ES-I3 (cell line): ENCODE results near the gene HEXIM1.

Experiments used
- H3K36me3 ChIP-seq: 2 replicates; pipeline ENCODE4 v1.6.1; 2013; ENCODE audit warnings: mild to moderate bottlenecking, low read length, control low read depth, moderate library complexity; ENCODE audit not compliant: insufficient read depth
- H3K4me1 ChIP-seq: 2 replicates; pipeline ENCODE4 v1.6.1; 2013; ENCODE audit warnings: mild to moderate bottlenecking, control low read depth, low read length; ENCODE audit not compliant: insufficient read depth
- H3K9ac ChIP-seq: 2 replicates; pipeline ENCODE4 v1.6.1; 2013; ENCODE audit warnings: low read depth, mild to moderate bottlenecking, low read length, moderate library complexity
- H3K9me3 ChIP-seq: 2 replicates; pipeline ENCODE4 v1.6.1; 2013; ENCODE audit warnings: mild to moderate bottlenecking, low read length, moderate library complexity; ENCODE audit not compliant: control insufficient read depth, insufficient read depth

The HEXIM1 gene, protein sequence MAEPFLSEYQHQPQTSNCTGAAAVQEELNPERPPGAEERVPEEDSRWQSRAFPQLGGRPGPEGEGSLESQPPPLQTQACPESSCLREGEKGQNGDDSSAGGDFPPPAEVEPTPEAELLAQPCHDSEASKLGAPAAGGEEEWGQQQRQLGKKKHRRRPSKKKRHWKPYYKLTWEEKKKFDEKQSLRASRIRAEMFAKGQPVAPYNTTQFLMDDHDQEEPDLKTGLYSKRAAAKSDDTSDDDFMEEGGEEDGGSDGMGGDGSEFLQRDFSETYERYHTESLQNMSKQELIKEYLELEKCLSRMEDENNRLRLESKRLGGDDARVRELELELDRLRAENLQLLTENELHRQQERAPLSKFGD

DNA sequence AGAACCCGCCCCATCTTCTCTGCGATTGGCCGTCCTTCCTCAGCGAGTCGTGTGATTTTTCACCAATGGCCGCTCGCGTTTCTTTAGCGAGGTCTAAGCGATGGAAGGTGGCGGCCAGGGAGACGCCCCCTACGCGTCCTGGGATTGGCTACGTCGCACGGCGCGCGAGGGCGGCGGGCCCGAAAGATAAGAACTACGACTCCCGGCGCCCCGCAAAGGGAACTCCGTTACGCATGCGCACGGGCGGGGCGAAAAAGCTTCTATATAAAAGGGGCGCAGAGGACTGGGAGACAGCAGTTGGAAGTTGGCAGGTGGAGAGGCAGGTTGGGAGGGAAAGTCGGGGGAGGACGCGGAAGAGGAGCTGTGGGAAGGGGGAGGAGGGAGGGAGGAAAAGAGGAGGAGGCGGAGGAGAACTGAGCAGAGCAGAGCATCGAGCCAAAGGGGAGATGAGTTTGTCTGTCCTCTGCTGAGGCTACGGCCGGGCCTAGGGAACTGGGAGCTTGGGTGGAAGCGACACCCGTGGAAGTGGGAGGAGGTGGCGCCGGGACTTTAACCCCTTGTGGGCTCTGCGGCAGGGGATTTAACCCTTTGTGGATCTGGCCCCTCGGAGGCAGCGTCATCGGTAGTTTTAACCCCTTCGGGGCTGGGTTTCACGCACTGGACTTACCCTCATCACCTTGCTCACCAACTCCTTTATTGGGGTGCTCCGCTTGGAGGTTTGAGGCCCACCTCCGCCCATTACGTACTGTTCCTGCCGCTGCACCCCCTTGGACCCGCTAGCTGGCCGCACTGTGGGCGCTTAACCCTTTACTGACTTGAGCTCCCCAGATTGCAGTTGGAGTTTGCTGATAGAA, at the start of gene HEXIM1:
Gene HEXIM1 (plus strand): TSS at position 293 of the 854 bp plus-strand sequence. CDS start 716 bp downstream, outside the sequence.
- H3K9ac ChIP-seq, result peak within 1 kb of the TSS; percentile 91
- H3K36me3 ChIP-seq, result no peaks in the 10 kb centered on the region
- no peaks in the 10 kb centered on the region for H3K9me3 ChIP-seq
- H3K4me1 ChIP-seq, result peaks cover 8% of the 10 kb centered on the region

DNA sequence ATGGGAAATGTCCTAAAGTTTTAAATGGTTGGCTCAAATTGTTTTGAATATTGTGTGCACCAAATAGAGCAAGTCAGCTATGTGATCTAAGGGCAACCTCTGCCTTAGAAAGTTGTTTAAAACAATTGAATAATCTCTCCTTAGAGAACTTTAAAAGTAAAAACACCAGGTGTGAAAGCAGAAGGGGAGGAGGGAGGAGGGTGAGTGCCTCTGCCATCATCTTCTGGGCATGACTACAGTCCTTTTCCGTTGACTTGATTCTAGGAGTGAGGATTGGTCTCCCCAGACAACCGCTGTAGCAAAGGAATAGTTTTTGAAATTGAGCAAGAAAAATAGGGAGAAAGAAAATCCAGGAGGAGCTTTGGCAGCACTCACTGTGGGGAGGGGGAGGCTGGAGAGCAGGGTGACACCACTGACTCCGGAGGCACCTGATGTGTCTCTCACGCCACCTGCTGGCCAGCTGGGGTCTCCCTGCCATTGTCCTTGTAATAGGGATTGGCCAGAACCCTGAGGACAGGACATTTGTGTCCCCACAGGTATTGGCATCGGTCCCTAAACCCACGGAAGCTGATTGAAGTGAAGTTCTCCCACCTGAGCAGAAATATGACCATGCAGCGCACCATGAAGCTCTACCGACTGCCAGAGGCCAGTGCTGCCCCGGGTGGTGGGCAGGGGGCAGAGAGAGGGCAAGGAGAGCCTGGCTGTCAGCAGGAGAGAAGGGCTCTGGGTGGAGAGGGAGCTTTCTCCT, 49.2 kb upstream of the HEXIM1 start:
- Histone ChIP-seq H3K4me1 (no peaks in the 10 kb centered on the region), H3K9ac (no peak overlapping the region), H3K36me3 (peaks cover 67% of the 10 kb centered on the region), H3K9me3 (no peaks in the 10 kb centered on the region)

DNA sequence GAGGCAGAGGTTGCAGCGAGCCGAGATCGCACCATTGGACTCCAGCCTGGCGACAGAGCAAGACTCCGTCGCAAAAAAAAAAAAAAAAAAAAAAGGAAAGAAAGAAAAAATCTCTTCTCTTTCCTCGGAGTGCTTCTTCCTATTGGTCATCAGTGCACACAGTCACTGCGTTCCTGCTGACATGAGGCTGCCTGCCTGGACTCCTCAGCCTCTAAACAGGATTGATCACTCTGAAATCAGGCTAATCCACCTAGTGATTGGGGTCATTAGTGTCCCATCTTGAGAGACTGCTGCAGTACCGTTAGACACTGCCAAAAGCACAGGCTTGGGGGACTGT, 46.8 kb upstream of the HEXIM1 start:
- Histone ChIP-seq H3K4me1 (no peaks in the 10 kb centered on the region), H3K9me3 (no peaks in the 10 kb centered on the region), H3K9ac (no peak overlapping the region), H3K36me3 (peaks cover 75% of the 10 kb centered on the region)

- no peak overlapping the region for H3K9ac ChIP-seq
- H3K9me3 ChIP-seq, result no peaks in the 10 kb centered on the region
- H3K4me1 ChIP-seq, result no peaks in the 10 kb centered on the region
- H3K36me3 ChIP-seq, result peaks cover 72% of the 10 kb centered on the region
These were observed 46.1 kb upstream of the HEXIM1 start for GRCh38 chr17:45101883-45102811.

- Histone ChIP-seq H3K9me3 (no peaks in the 10 kb centered on the region), H3K36me3 (peaks cover 67% of the 10 kb centered on the region), H3K9ac (no peak overlapping the region), H3K4me1 (no peaks in the 10 kb centered on the region)
These were observed 45.4 kb upstream of the HEXIM1 start for GRCh38 chr17:45102856-45103255.

- no peaks in the 10 kb centered on the region for H3K9me3 ChIP-seq
- H3K4me1 ChIP-seq, result no peaks in the 10 kb centered on the region
- peaks cover 66% of the 10 kb centered on the region for H3K36me3 ChIP-seq
- no peak overlapping the region for H3K9ac ChIP-seq
These were observed 44.9 kb upstream of the HEXIM1 start for GRCh38 chr17:45103269-45103795.

GRCh38 chr17:45104029-45104428, 44.2 kb upstream of the HEXIM1 start:
- Histone ChIP-seq H3K9ac (no peak overlapping the region), H3K36me3 (peaks cover 60% of the 10 kb centered on the region), H3K9me3 (no peaks in the 10 kb centered on the region), H3K4me1 (no peaks in the 10 kb centered on the region)

DNA sequence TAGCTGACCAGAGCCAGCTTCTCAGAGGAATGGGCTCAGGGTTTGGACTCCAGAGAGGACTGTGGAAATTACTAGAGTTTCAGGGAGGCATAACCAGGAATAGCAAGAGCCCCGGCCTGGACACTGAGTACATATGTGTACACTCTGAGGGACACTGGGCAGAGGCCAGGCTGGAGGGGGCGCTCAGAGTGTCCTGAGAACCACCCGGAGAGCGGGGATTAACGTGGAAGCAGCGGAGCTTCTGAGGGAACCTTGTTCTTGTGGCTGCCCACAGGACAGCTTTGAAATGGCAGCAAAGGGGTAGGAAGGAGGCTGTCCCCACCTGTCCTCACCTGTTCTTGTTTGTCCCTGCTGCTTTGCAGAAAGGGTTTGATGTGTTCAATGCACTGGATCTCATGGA, 43.8 kb upstream of the HEXIM1 start:
- Histone ChIP-seq H3K9ac (no peak overlapping the region), H3K36me3 (peaks cover 58% of the 10 kb centered on the region), H3K9me3 (no peaks in the 10 kb centered on the region), H3K4me1 (no peaks in the 10 kb centered on the region)

DNA sequence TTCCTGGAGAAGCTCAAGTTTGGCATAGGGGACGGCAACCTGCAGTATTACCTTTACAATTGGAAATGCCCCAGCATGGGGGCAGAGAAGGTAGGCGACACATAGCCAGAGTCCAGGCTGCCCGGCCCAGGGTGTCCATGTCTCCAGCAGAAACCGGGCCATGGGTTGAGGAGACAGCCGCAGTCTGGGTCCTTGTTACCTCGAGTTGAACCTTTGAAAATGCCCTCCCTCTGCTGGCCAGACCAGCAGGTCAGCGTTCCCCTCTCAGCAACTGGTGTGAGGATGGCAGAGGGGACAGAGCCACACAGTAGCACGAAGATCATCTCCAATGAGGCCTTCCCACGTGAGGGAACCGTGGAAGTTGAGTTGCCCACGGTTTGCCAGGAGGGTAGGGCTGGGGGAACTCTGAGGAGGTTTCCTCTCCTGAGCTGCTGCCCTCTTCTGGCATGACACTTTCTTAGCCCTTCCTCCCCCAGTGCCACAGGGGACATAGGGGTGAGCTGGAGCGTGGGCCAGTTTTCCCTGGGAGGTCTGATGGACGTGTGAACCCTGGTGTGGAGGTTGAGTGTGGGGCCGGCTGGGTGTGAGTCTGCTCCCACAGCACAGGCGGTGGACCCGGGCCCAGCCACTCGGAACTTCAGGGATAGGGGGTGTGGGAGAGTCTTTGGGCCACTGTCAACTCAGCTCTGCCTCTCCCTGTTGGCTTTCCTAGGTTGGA, 43.2 kb upstream of the HEXIM1 start:
- Histone ChIP-seq H3K36me3 (peaks cover 52% of the 10 kb centered on the region), H3K9ac (no peak overlapping the region)

GRCh38 chr17:45106096-45106495, 42.2 kb upstream of the HEXIM1 start:
- H3K9me3 ChIP-seq, result no peaks in the 10 kb centered on the region
- no peak overlapping the region for H3K9ac ChIP-seq
- peaks cover 52% of the 10 kb centered on the region for H3K36me3 ChIP-seq
- H3K4me1 ChIP-seq, result no peaks in the 10 kb centered on the region

More for the DNA sequence above, 43.2 kb upstream of the HEXIM1 start:
- H3K9me3 ChIP-seq, result no peaks in the 10 kb centered on the region
- no peaks in the 10 kb centered on the region for H3K4me1 ChIP-seq

DNA sequence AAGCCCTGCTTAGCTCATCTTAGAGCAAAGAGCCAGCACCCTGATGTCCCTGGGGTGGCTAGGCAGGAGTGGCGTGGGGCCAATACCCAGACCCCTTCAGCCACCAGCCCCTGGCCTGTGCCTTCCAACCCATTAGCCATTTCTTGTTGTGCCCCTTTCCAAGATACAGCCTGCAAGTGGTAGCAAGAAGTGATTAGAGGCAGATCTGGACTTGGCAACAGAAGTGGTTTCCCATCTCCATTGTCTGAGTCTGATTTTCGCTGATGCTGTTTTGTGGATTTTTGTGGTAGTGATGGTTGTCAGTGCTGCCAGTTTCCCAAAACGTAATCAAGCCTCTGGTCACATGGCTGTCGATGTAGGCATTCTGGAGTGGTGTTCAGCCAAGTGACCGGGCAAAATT, 41.7 kb upstream of the HEXIM1 start:
- Histone ChIP-seq H3K9me3 (no peaks in the 10 kb centered on the region), H3K4me1 (no peaks in the 10 kb centered on the region), H3K9ac (no peak overlapping the region), H3K36me3 (peaks cover 51% of the 10 kb centered on the region)

- no peak overlapping the region for H3K9ac ChIP-seq
- peaks cover 42% of the 10 kb centered on the region for H3K36me3 ChIP-seq
- no peaks in the 10 kb centered on the region for H3K4me1 ChIP-seq
- H3K9me3 ChIP-seq, result no peaks in the 10 kb centered on the region
These were observed 40.8 kb upstream of the HEXIM1 start for GRCh38 chr17:45107293-45108010.
